ENCODE results near the gene XYLT2. TPM values are rescaled to one million over a fixed set of nuclear protein-coding genes. Genes with fewer than 3 reads are reported as not detected.

The XYLT2 gene
- total RNA-seq, 4 donors from 2014 or later: 27.6 to 32.3 (median 29.9) TPM

GRCh38 chr17:50352693-50353599 is 7.0 kb downstream of the XYLT2 start:
- peaks cover 0 to 20% (median 2%) of the 10 kb centered on the region in 4 donors for H3K4me1 ChIP-seq
- no peaks in the 10 kb centered on the region for H3K27me3 ChIP-seq
- H3K27ac ChIP-seq: no peak overlapping the region
- 87 to 89% methylated on average over 21 of the region's 21 CpGs for WGBS, 2 donors
- no peak for DNase-seq (ENCODE audit: low spot score in 2 of 2)
- H3K9me3 ChIP-seq: no peaks in the 10 kb centered on the region
- H3K4me3 ChIP-seq: no peak overlapping the region
- no peak for TF ChIP-seq EP300 (IDR thresholded peaks at IDR 0.05)
- no peak for TF ChIP-seq CTCF (IDR thresholded peaks at IDR 0.05)
- no peak for TF ChIP-seq POLR2A (IDR thresholded peaks at IDR 0.05)
- peaks cover 0 to 63% (median 13%) of the 10 kb centered on the region in 3 donors for H3K36me3 ChIP-seq

- peaks cover 0 to 12% (median 0%) of the 10 kb centered on the region in 4 donors for H3K4me1 ChIP-seq
- H3K9me3 ChIP-seq: no peaks in the 10 kb centered on the region
- DNase-seq (ENCODE audit: low spot score in 2 of 2): no peak
- no peaks in the 10 kb centered on the region for H3K27me3 ChIP-seq
- peaks cover 0 to 71% (median 13%) of the 10 kb centered on the region in 3 donors for H3K36me3 ChIP-seq
- 93 to 94% methylated on average over 24 to 26 of the region's 27 CpGs for WGBS, 2 donors
- H3K4me3 ChIP-seq: no peak overlapping the region
- no peak for TF ChIP-seq EP300 (IDR thresholded peaks at IDR 0.05)
- no peak for TF ChIP-seq POLR2A (IDR thresholded peaks at IDR 0.05)
- no peak for TF ChIP-seq CTCF (IDR thresholded peaks at IDR 0.05)
- no peak overlapping the region for H3K27ac ChIP-seq
These were observed 7.8 kb downstream of the XYLT2 start for GRCh38 chr17:50353600-50354195.

GRCh38 chr17:50354198-50354597 is 8.3 kb downstream of the XYLT2 start:
- H3K36me3 ChIP-seq: peaks cover 0 to 76% (median 13%) of the 10 kb centered on the region in 3 donors
- peaks cover 0 to 7% (median 0%) of the 10 kb centered on the region in 4 donors for H3K4me1 ChIP-seq
- H3K9me3 ChIP-seq: no peaks in the 10 kb centered on the region
- TF ChIP-seq POLR2A (IDR thresholded peaks at IDR 0.05) (no peak), EP300 (IDR thresholded peaks at IDR 0.05) (no peak), CTCF (IDR thresholded peaks at IDR 0.05) (no peak)
- no peak for DNase-seq (ENCODE audit: low spot score in 2 of 2)
- H3K27me3 ChIP-seq: no peaks in the 10 kb centered on the region
- H3K4me3 ChIP-seq: no peak overlapping the region
- 89 to 95% methylated on average over 15 of the region's 15 CpGs for WGBS, 2 donors
- H3K27ac ChIP-seq: no peak overlapping the region

- H3K27ac ChIP-seq: no peak overlapping the region
- no peak overlapping the region for H3K4me3 ChIP-seq
- H3K9me3 ChIP-seq: no peaks in the 10 kb centered on the region
- H3K4me1 ChIP-seq: peaks cover 0 to 7% (median 0%) of the 10 kb centered on the region in 4 donors
- 95% methylated on average over 13 of the region's 13 CpGs for WGBS, 2 donors
- TF ChIP-seq CTCF (IDR thresholded peaks at IDR 0.05) (no peak), EP300 (IDR thresholded peaks at IDR 0.05) (no peak)
- no peaks in the 10 kb centered on the region for H3K27me3 ChIP-seq
- H3K36me3 ChIP-seq: peaks cover 0 to 82% (median 13%) of the 10 kb centered on the region in 3 donors
- DNase-seq (ENCODE audit: low spot score in 2 of 2): no peak
These were observed 8.8 kb downstream of the XYLT2 start for GRCh38 chr17:50354776-50355175.

- Histone ChIP-seq H3K27ac (no peak overlapping the region), H3K36me3 (peaks cover 0 to 86% (median 13%) of the 10 kb centered on the region in 3 donors), H3K4me3 (no peak overlapping the region), H3K4me1 (peaks cover 0 to 7% (median 0%) of the 10 kb centered on the region in 4 donors), H3K9me3 (no peaks in the 10 kb centered on the region), H3K27me3 (no peaks in the 10 kb centered on the region)
- TF ChIP-seq EP300 (IDR thresholded peaks at IDR 0.05) (no peak), POLR2A (IDR thresholded peaks at IDR 0.05) (no peak), CTCF (IDR thresholded peaks at IDR 0.05) (no peak)
- no peak for DNase-seq (ENCODE audit: low spot score in 2 of 2)
- 77 to 93% methylated on average over 3 to 4 of the region's 4 CpGs for WGBS, 2 donors
These were observed 9.4 kb downstream of the XYLT2 start for GRCh38 chr17:50355336-50355700.

All from tibial nerve (tissue), 4 donors.